Middle frontal gyrus (tissue), 1 donor: ENCODE results near the gene VWA8.
"Not testable (repeated sequence)": the region's sequence is repeated elsewhere in the genome, so short reads cannot be mapped to it uniquely, and the experiment has no call there.

Experiments
- DNase-seq: peaks from one replicate; pipeline ENCODE4 v3.0.0-alpha.2; 2015; ENCODE audit warnings: low spot score; ENCODE audit errors: extremely low spot score

VWA8 gene

DNA sequence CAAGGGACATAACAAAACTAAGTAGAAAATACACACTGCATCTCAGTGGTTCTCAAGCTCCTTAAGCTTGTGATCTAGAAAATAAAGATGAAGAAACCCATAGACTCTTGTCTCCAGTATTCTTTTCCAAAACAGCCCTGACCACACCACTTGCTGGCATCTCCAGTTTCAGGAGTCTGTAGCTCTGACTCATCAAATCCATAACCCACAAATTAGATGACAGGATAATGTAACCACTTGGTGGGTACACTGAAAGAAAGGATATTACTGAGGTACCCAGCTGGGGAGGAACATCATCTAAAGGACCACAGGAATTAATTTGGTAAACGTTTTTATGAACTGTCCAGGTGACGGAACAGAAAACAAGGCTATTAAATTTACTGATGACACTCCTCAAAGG is 214.7 kb downstream of the VWA8 start:
- no peak for DNase-seq

- not testable (repeated sequence) for DNase-seq
Measured at GRCh38 chr13:41745496-41745895, 215.4 kb downstream of the VWA8 start.

DNA sequence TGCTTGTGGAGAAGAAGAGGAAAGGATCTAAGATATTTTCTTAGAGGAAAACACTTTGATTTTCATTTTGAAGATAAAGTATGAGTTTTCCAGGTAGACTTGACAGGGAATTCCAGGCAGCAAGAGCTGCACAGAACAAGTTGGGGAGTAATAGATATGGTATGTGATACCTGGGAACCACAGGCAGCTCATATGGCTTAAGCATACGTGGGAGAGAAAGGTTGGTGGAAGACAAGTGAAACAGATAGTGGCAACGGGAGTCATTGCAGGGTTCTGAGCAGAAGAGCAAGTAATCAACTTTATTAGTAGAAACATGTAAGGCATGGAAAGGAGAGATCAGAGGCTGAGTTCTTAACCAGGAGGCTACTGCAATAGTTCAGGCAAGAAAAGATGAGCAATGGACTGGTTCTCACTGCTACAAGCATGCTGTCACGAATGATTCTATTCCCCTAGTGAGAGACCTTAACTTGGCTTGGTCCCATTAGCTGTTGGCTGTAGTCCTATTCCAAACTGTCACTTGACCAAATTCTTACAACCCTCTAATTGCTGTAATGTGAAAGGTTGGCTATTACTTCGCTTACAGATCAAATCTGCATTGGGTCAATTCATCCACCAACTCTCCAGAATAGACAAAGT is 217.9 kb downstream of the VWA8 start:
- no peak for DNase-seq

DNA sequence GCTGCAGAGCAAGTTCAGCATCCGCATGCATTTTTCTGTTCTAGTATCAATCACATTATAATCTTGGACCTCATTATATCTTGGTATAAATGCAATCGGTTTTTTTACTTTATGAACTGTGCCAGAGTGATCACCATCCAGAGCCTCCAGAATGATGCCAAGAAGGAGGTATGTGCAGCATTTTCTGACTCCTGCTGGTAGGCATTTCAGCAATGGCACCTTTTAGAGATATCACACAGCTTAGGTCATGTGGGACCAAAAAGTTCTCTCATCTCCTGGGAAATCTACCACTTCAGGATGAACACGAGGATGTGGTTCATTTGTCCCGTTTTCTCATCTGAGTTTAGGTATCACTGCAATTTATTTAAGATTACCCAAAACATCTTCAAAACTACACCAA is 220.4 kb downstream of the VWA8 start:
- no peak for DNase-seq

DNA sequence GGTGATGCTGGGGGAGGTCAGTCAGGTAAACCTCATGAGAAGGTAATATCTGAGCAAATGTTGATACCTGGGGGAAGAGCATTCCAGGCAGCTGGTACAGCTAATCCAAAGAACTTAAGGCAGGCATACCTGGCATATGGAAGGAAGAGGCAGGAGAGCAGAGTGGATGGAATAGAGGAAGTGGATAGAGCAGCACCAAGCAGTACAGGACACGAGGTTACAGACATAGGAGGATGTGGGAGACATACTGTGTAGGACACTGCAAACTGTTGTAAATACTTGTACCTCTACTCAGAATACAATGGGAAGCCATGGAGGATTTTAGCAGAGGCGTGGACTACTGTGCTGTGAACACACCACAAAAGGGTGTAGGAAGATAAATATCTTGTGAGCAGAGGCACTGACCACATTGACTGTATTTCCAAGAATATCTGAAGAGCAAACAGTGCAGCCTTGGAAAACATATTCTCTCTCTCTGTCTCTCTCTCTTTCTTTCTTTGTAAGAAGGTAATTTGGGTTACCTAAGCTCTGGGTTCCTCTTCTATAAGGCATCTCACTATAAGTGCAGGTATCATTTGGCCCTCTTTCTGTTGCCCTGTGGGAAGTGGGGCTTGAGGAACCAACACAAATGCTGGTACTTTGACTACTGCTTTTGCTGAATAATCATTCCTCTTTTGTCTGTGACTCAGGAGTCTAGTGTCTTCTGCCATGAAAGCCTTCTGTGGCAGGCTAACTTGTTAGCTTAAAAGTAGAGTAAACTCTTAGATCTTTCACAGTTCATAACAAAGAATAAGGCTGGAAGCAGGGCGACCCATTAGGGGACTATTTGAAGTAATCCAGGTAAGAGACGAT is 238.0 kb downstream of the VWA8 start:
- DNase-seq, result no peak

DNA sequence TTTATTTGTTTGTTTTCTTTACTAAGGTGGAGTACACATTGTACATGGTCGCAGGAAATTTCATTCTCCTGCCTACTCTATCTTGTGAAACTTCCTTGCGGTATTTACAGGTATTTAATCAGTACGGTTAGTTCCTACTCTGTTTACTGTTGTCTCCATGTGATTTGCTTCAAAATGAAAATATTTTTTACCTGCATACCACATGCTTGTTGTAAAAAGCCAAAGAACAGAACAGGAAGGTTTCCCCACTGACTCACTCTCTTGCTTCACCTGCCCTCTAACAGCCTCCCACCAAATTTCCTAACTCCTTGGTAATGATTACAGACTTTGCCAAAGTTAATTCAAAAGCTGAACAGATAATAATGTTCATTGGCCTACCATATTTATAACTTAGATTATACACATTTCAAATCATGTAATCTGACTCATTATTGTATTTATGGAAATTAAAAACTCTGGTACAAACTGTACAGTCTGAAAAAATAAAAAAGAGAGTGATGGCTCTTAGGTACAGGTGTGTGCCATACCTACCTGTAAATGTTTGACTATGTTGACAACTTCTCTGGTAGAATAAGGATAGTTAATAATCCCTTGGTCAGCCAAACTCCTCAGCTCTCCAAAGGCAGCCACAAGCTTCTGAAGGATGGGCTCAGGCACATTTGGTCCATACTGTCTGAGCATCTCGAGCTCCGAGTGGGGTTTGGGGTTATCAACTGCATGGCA is 239.9 kb downstream of the VWA8 start:
- DNase-seq, result no peak

DNA sequence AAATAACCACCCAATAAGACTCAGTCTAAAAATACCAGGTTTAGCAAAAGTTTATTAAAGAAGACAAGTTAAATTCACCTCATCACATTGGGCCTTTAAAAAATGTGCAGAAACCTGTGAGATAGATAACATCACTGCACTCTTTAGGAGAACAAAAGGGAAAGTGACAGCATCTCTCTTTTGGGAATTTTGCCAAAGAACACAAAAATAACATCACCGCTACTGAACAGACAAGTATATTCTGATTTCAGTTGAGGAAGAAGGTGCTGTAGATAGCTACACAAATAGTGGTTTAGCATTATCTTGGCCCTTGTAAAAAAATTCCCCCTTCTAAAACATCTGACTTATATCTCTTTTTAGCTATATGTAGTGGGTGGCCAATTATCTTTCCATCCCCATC is 244.7 kb downstream of the VWA8 start:
- no peak for DNase-seq

- DNase-seq, result no peak
Measured at GRCh38 chr13:41713405-41713804, 247.5 kb downstream of the VWA8 start.

DNA sequence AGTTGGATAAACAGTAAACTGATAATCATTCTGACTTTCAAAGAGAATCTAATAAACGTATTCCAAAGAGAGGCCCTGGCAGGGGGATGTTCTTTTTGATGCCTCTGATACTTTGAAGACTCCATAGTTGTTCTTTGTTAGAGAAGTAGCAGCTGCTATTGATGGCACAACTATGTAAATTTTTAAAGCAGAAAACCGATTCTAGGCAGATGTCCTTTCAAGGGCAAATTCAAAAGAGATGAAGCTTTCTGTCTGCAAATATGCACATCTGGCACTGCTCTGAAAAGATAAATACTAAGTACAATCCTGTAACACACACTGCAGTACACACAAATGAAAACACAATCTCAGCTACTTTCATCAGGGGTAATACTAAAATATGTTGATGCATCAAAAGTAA is 250.1 kb downstream of the VWA8 start:
- DNase-seq, result no peak

DNA sequence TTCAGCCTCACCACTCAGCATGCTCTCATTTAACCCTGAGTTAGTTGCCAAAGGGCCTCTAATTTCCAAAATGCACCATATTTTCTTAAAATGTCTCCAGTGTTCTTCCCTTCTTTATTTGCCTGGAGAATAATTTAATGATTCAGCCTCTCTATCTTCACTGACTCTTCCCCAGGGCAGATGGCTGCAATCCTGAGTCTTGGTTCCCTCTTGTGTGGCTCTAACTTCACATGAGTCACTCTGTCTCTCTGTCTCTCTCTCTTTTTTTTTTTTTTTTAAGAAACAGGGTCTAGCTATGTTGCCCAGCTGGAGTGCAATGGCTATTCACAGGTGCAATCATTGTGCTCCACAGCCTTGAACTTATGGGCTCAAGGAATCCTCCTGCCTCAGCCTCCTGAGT is 251.4 kb downstream of the VWA8 start:
- DNase-seq, result no peak

GRCh38 chr13:41708713-41709112 is 252.2 kb downstream of the VWA8 start:
- no peak for DNase-seq

DNA sequence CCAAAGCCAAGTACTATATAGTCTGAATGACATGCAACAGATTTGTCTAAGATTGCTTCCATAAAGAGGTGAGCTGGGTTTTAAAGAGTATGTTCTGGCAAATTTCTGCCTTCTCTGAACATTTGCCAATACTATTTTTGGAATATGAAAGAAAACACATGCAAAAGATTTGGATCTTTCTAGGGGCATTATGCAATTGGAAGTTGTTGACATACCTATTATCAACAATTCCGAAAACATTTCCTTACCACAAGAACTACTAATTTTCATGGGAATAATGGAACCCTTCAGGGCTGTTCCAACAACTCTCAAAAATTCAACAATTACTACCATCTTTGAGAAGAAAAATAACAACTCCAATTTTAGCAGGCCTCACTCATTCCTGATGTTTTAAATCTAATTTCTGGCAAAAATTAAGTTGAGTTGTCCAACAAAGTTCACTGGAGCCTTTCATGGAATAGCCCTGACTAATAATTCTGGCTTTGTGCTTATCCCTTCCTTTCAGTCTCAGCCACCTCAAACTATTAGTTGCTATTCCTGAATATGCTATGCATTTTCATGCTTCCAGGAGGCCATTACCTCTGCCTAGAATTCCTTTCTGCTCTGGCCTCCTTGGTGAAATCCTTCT is 253.6 kb downstream of the VWA8 start:
- DNase-seq, result no peak

GRCh38 chr13:41706152-41706551 is 254.8 kb downstream of the VWA8 start:
- DNase-seq, result no peak

- DNase-seq, result no peak
Measured at GRCh38 chr13:41702540-41702939, 258.4 kb downstream of the VWA8 start.

GRCh38 chr13:41701676-41702075 is 259.2 kb downstream of the VWA8 start:
- no peak for DNase-seq

- no peak for DNase-seq
Measured at GRCh38 chr13:41700790-41701310, 260.1 kb downstream of the VWA8 start.

DNA sequence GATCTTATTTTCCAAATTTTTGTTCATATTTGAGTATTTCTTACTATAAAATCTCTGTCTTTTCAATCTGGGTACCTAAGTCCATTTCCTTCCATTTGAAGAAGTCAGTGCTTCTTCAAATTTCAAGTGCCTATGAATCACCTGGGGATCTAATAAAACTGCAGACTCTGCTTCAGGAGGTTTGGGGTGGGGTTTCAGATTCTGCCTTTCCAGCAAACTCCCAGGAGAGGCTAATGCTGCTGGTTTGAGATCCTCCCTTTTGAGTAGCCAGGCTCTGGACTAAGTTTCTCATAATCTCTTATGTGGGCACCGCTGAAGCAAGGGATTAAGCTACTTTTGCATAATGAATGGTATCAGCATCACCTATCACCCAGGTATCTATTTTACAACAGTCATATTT is 261.1 kb downstream of the VWA8 start:
- no peak for DNase-seq

DNA sequence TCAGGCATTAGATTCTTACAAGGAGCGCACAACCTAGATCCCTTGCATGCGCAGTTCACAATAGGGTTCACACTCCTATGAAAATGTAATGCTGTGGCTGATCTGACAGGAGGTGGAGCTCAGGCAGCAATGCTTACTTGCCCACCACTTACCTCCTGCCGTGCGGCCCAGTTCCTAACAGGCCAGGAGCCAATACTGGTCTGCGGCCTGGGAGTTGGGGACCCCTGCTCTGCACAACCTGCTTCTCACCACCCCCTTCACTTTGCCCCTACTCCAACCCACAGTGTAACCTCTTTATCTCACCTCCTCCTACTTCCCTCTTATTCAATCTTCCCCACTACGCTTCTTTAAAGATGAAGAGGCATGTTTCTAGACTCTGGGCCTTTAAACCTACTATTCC is 263.3 kb downstream of the VWA8 start:
- no peak for DNase-seq

GRCh38 chr13:41696163-41697003 is 264.5 kb downstream of the VWA8 start:
- no peak for DNase-seq

GRCh38 chr13:41694545-41695301 is 266.2 kb downstream of the VWA8 start:
- DNase-seq, result no peak
